22Rv1 (cell line): Measurements from ENCODE around the gene SYNJ2.

Source experiments
- CTCF ChIP-seq: fragments of 450-650 bp; IDR thresholded peaks from 2 replicates; pipeline ENCODE4 v1.5.1; 2017; ENCODE audit warnings: mild to moderate bottlenecking
- ZFX ChIP-seq: fragments of 450-650 bp; IDR thresholded peaks from 2 replicates; pipeline ENCODE4 v1.6.1; 2017; ENCODE audit warnings: antibody characterized with exemption, borderline replicate concordance

DNA sequence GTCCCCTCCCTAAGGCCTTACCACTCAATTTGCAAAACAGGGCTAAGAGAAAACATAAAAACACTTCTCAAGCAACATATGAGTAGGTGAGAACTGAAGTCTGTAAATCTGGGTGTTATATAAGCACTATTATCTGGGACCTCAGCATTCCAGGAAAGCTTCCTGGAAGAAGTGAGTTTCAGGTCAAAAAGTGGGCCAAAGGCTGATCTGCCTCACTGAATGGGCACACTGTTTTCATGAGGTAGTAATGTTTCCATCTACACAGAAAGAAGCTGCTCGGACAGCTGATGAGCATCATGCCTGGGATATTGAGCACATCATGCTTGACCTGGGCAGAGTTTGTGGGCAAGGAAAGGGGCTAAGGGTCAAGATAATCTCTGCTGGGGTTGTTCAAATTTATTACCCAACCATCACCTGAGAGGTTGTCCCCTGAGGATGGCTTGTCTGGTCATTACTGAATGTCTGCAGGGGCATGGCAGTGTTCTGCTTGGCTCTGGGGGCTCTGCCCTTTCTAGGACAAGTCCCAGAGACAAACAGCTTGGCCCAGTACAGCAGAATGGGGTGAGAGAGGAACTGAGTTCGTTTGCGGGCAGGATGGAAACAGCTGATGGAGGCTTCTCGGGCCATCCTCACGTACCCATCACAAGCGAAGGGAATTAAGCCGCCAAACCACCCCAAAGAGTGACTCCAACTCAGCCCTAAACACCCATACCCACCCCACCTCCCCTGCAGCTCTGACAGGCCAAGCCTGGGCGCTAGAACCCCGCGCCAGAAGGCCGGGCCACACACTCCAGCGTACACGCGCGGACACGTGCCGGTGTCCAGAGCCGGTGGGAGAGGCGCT is 1.2 kb upstream of the SYNJ2 start:
- TF ChIP-seq CTCF (no peak), ZFX (no peak)
